GM13976 (cell line): ENCODE results near the gene PGRMC1.
"Not testable (repeated sequence)": the region's sequence is repeated elsewhere in the genome, so short reads cannot be mapped to it uniquely, and the experiment has no call there.

Source experiments
- DNase-seq: peaks from one replicate; pipeline ENCODE4 v3.0.0; 2012; ENCODE audit warnings: low spot score
- CTCF ChIP-seq: IDR thresholded peaks from 2 replicates; pipeline ENCODE4 v1.5.1; 2012; ENCODE audit warnings: borderline replicate concordance, mild to moderate bottlenecking; ENCODE audit not compliant: insufficient read depth; ENCODE audit errors: extremely low read depth, missing control alignments, control extremely low read depth
- in situ Hi-C: fragments of 300-500 bp; cut with MboI; formaldehyde crosslinking; loops from one replicate; pipeline ENCODE4 v1.12.0; 2022; ENCODE audit warnings: low sequenced_read_pairs, mixed read lengths, inconsistent platforms; ENCODE audit not compliant: unreplicated experiment

The PGRMC1 gene

GRCh38 chrX:119272882-119273419 is 36.9 kb downstream of the PGRMC1 start:
- TF ChIP-seq CTCF = no peak
- in situ Hi-C loops = no loop called here
- DNase-seq = no peak

- no peak for TF ChIP-seq CTCF
- peak; percentile 47 for DNase-seq
- in situ Hi-C loops = no loop called here
Measured at GRCh38 chrX:119273420-119274192, 37.5 kb downstream of the PGRMC1 start.

- DNase-seq, in situ Hi-C loops: not testable (repeated sequence)
Measured at GRCh38 chrX:119282347-119282746, 46.3 kb downstream of the PGRMC1 start.

- in situ Hi-C loops = no loop called here
- no peak for TF ChIP-seq CTCF
Measured at GRCh38 chrX:119288890-119289393, 52.9 kb downstream of the PGRMC1 start.

DNA sequence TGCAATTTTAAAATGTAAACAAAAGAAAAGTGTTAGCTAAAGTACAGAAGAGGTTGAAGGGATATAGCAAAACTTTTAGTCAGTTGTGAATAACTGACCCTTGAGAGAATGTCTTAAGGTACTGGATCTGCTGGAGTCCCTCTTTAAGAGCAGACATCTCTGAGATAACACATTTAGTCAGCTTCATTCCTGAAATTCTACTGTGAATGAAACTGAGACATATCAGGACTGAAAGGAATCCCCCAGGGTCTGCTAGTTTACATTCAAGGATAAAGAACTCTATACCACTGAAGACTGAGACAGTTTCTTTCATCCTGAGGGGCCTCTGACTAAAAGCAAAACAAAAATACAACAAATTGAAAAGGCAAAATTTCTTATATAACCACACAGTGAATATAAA is 54.4 kb downstream of the PGRMC1 start:
- no peak for TF ChIP-seq CTCF
- DNase-seq = no peak
- in situ Hi-C loops = no loop called here

More at GRCh38 chrX:119288890-119289393, 52.9 kb downstream of the PGRMC1 start:
- no peak for DNase-seq

DNA sequence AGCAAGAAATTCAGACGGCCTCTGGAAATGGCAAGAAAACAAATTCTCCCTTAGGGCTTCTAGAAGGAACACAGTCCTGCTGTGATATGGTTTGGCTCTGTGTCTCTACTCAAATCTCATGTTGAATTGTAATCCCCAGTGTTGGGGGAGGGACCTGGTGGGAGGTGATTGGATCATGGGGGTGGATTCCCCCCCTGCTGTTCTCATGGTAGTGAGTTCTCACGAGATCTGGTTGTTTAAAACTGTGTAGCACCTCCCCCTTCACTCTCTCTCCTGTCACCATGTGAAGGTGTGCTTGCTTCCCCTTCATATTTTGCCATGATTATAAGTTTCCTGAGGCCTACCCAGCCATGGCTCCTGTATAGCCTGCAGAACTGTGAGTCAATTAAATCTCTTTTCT is 55.2 kb downstream of the PGRMC1 start:
- in situ Hi-C loops = not testable (repeated sequence)

GRCh38 chrX:119292445-119292844 is 56.4 kb downstream of the PGRMC1 start:
- in situ Hi-C loops = no loop called here
- no peak for DNase-seq
- TF ChIP-seq CTCF = no peak

More for the DNA sequence above, 55.2 kb downstream of the PGRMC1 start:
- DNase-seq = not testable (repeated sequence)
